Tibial nerve (tissue), 3 donors: ENCODE measurements around the gene CD63.

Experiments used
- CTCF ChIP-seq, 5 experiments: fragments of 200-600 bp in 3 of 5; fragments of 450-650 bp in 2 of 5; sonication (generic) in 3 of 5; IDR thresholded peaks; one replicate each; pipeline ENCODE4 v1.5.1; 2016 to 2019; ENCODE audit warnings: antibody characterized with exemption in 5 of 5, mild to moderate bottlenecking in 3 of 5, moderate library complexity in 2 of 5
- POLR2A ChIP-seq, 2 donors: fragments of 450-650 bp; IDR thresholded peaks; one replicate each; pipeline ENCODE4 v1.6.1; 2017; ENCODE audit warnings: antibody characterized with exemption in 2 of 2, mild to moderate bottlenecking in 2 of 2, moderate library complexity in 2 of 2

GRCh38 chr12:55748230-55748993 is 19.6 kb upstream of the CD63 start:
- TF ChIP-seq CTCF (IDR thresholded peaks at IDR 0.05), result no peak
- no peak for TF ChIP-seq POLR2A (IDR thresholded peaks at IDR 0.05)
